OCI-LY7 (cell line): ENCODE data around the gene CSF2RB. TPM values are rescaled to one million over a fixed set of nuclear protein-coding genes. Genes with fewer than 3 reads are reported as not detected.

Experiments
- BruUV-seq: library from RNA; stranded (reverse); fragments of 400-500 nt; replicated peaks from 2 replicates; lab custom pipeline; 2021; lab: Mats Ljungman, UMichigan
- CTCF ChIA-PET: fragments of 300-600 bp; sonication (Branson Sonifier 250); formaldehyde crosslinking; loops from one replicate; lab custom pipeline; 2022; ENCODE audit warnings: antibody characterized with exemption; ENCODE audit not compliant: unreplicated experiment; lab: Charles Lee
- POLR2A ChIA-PET: fragments of 300-600 bp; sonication (Branson Sonifier 250); formaldehyde crosslinking; loops from one replicate; lab custom pipeline; 2022; ENCODE audit warnings: antibody characterized with exemption; lab: Charles Lee
- DNase-seq: peaks from one replicate; pipeline ENCODE4 v3.0.0-alpha.2; 2015; ENCODE audit warnings: low spot score
- H2AFZ ChIP-seq: fragments of 200-600 bp; sonication (generic), shearing (Covaris generic); 2 replicates; pipeline ENCODE4 v1.6.1; 2014; ENCODE audit warnings: mild to moderate bottlenecking, antibody characterized with exemption, low read length, moderate library complexity
- H3K27ac ChIP-seq: fragments of 200-600 bp; sonication (generic); 2 replicates; pipeline ENCODE4 v1.5.1; 2014; ENCODE audit warnings: mixed run types, low read depth, mild to moderate bottlenecking, moderate library complexity, low read length, inconsistent platforms; ENCODE audit not compliant: poor library complexity, severe bottlenecking
- H3K36me3 ChIP-seq: fragments of 200-600 bp; sonication (generic); 2 replicates; pipeline ENCODE4 v1.6.1; 2014; ENCODE audit warnings: mild to moderate bottlenecking, antibody characterized with exemption, low read length, moderate library complexity, mixed read lengths; ENCODE audit not compliant: insufficient read depth
- H3K4me1 ChIP-seq: fragments of 200-600 bp; sonication (generic); 2 replicates; pipeline ENCODE4 v1.5.1; 2014; ENCODE audit warnings: mild to moderate bottlenecking, low read length; ENCODE audit not compliant: insufficient read depth, poor library complexity, severe bottlenecking
- H3K4me2 ChIP-seq: fragments of 200-600 bp; sonication (generic); 2 replicates; pipeline ENCODE4 v1.6.1; 2014; ENCODE audit warnings: mild to moderate bottlenecking, low read length
- H3K4me3 ChIP-seq: fragments of 200-600 bp; sonication (generic); 2 replicates; pipeline ENCODE4 v1.5.1; 2014; ENCODE audit warnings: mild to moderate bottlenecking, low read depth, low read length; ENCODE audit not compliant: poor library complexity, severe bottlenecking
- H3K79me2 ChIP-seq: fragments of 200-600 bp; sonication (generic); 2 replicates; pipeline ENCODE4 v1.6.1; 2016; ENCODE audit warnings: low read depth, mild to moderate bottlenecking, low read length, moderate library complexity, mixed read lengths; ENCODE audit not compliant: insufficient read depth
- H3K9me2 ChIP-seq: fragments of 200-600 bp; sonication (generic); 2 replicates; pipeline ENCODE4 v1.6.1; 2016; ENCODE audit warnings: mild to moderate bottlenecking, low read length, mixed read lengths; ENCODE audit not compliant: insufficient read depth
- H3K9me3 ChIP-seq: fragments of 200-600 bp; sonication (generic); 2 replicates; pipeline ENCODE4 v1.6.1; 2014; ENCODE audit warnings: mild to moderate bottlenecking, mixed run types, low read length, mixed read lengths
- H4K20me1 ChIP-seq: fragments of 200-600 bp; sonication (generic); 2 replicates; pipeline ENCODE4 v1.6.1; 2014; ENCODE audit warnings: mild to moderate bottlenecking, antibody characterized with exemption, low read length, moderate library complexity, mixed read lengths; ENCODE audit not compliant: insufficient read depth
- CTCF ChIP-seq: fragments of 200-600 bp; sonication (generic); conservative IDR thresholded peaks from 2 replicates; pipeline ENCODE4 v1.5.1; 2014; ENCODE audit warnings: mild to moderate bottlenecking, antibody characterized with exemption, low read length, moderate library complexity, mixed read lengths
- EZH2phosphoT487 ChIP-seq: fragments of 200-600 bp; sonication (generic); IDR thresholded peaks from 2 replicates; pipeline ENCODE4 v1.6.1; 2018; ENCODE audit warnings: low read depth, borderline replicate concordance, mild to moderate bottlenecking, mixed run types, antibody characterized with exemption, low read length, moderate library complexity, mixed read lengths
- intact Hi-C: fragments of 100-400 bp; cut with micrococcal nuclease; formaldehyde crosslinking; loops from one replicate; pipeline ENCODE4 v1.10.0; 2022; ENCODE audit not compliant: unreplicated experiment
- total RNA-seq, 2 experiments: library from RNA; depleted of rRNA in 1 of 2; stranded (reverse); fragments of >200 nt in 1 of 2; shearing (Covaris generic) in 1 of 2; gene quantifications; 2 replicates each; pipeline ENCODE4 v1.2.3, GENCODE V29; 2014 to 2022

The CSF2RB gene
- total RNA-seq, 2 experiments from 2014 or later: 6.2 to 23.4 TPM

- no peak for TF ChIP-seq CTCF
- no peak for TF ChIP-seq EZH2phosphoT487
- H3K79me2 ChIP-seq: no peaks in the 10 kb centered on the region
- intact Hi-C loops: no loop called here
- no peaks in the 10 kb centered on the region for H3K9me2 ChIP-seq
- DNase-seq: no peak
- no TSS peak for BruUV-seq
- ChIA-PET POLR2A (no interaction called here), CTCF (no interaction called here)
- H3K27ac ChIP-seq: no peak overlapping the region
- H3K4me1 ChIP-seq: no peaks in the 10 kb centered on the region
- no peaks in the 10 kb centered on the region for H4K20me1 ChIP-seq
- H3K36me3 ChIP-seq: no peaks in the 10 kb centered on the region
- no peak overlapping the region for H3K4me2 ChIP-seq
- no peak overlapping the region for H3K4me3 ChIP-seq
- H2AFZ ChIP-seq: no peak overlapping the region
- H3K9me3 ChIP-seq: no peaks in the 10 kb centered on the region
These were observed 42.3 kb downstream of the CSF2RB start for GRCh38 chr22:36955691-36956090.

- Histone ChIP-seq H2AFZ (no peak overlapping the region), H3K27ac (no peak overlapping the region), H3K4me1 (no peaks in the 10 kb centered on the region), H3K79me2 (no peaks in the 10 kb centered on the region), H3K4me2 (no peak overlapping the region), H3K4me3 (no peak overlapping the region), H3K9me2 (no peaks in the 10 kb centered on the region), H4K20me1 (no peaks in the 10 kb centered on the region), H3K9me3 (no peaks in the 10 kb centered on the region), H3K36me3 (no peaks in the 10 kb centered on the region)
- ChIA-PET POLR2A (no interaction called here), CTCF (no interaction called here)
- no TSS peak for BruUV-seq
- DNase-seq: no peak
- TF ChIP-seq EZH2phosphoT487 (no peak), CTCF (no peak)
- intact Hi-C loops: no loop called here
These were observed 44.9 kb downstream of the CSF2RB start for GRCh38 chr22:36958366-36958765.

- Histone ChIP-seq H3K4me2 (no peak overlapping the region), H3K79me2 (no peaks in the 10 kb centered on the region), H3K4me3 (no peak overlapping the region), H3K4me1 (no peaks in the 10 kb centered on the region), H3K36me3 (no peaks in the 10 kb centered on the region), H2AFZ (no peak overlapping the region), H3K9me3 (no peaks in the 10 kb centered on the region), H4K20me1 (no peaks in the 10 kb centered on the region), H3K9me2 (no peaks in the 10 kb centered on the region), H3K27ac (no peak overlapping the region)
- no peak for DNase-seq
- ChIA-PET CTCF (no interaction called here), POLR2A (no interaction called here)
- TF ChIP-seq CTCF (no peak), EZH2phosphoT487 (no peak)
- BruUV-seq: no TSS peak
- intact Hi-C loops: no loop called here
These were observed 48.2 kb downstream of the CSF2RB start for GRCh38 chr22:36961626-36962025.
